ENCODE measurements around the gene MEGF10. TPM values are rescaled to one million over a fixed set of nuclear protein-coding genes. Genes with fewer than 3 reads are reported as not detected.

MEGF10 gene
- polyA plus RNA-seq, 1 donor from 2014 or later, result 0.05 TPM

DNA sequence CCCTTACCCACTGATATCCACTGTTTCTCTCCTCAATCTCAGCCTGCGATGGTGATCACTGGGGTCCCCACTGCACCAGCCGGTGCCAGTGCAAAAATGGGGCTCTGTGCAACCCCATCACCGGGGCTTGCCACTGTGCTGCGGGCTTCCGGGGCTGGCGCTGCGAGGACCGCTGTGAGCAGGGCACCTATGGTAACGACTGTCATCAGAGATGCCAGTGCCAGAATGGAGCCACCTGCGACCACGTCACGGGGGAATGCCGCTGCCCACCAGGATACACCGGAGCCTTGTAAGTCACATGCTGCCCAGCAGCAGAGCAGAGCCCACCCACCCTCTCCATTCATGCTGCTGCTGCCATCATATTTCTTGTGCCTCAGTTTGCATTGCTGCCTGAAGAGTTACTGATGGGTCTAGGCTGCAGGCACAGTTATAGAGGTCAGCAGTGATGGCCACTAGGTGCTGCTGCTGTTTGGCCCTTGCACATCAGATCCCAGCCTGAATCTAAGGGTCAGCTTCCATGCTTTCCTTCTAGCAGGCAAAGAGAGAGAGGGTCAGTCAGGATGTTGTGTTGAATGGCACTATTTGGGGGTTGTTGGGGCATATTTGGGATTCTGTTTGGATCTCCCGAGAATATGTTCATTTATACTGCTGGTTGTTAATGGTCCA, 106.0 kb downstream of the MEGF10 start:
- Histone ChIP-seq H3F3A (ENCODE audit: insufficient read depth, low read length, poor library complexity, severe bottlenecking) (no peaks in the 10 kb centered on the region), H3K79me2 (replicated peaks; ENCODE audit: insufficient read depth, low read length) (no peaks in the 10 kb centered on the region), H2AFZ (ENCODE audit: low read depth, low read length) (no peak overlapping the region), H3K4me3 (ENCODE audit: low read length) (no peak overlapping the region), H3K9me2 (ENCODE audit: insufficient read depth, low read length) (no peaks in the 10 kb centered on the region), H3K9ac (ENCODE audit: low read length) (no peak overlapping the region), H3K9me3 (ENCODE audit: low read length) (no peaks in the 10 kb centered on the region), H3K4me2 (ENCODE audit: low read length) (no peak overlapping the region), H3K27me3 (ENCODE audit: insufficient read depth, low read depth, low read length) (no peaks in the 10 kb centered on the region), H3K27ac (ENCODE audit: low read length) (no peak overlapping the region), H3K36me3 (ENCODE audit: insufficient read depth, low read length) (no peaks in the 10 kb centered on the region), H4K20me1 (ENCODE audit: insufficient read depth) (no peaks in the 10 kb centered on the region)
- no peak for TF ChIP-seq RAD21 (conservative IDR thresholded peaks at IDR 0.05)
- no peak for TF ChIP-seq EP300 (conservative IDR thresholded peaks at IDR 0.05; ENCODE audit: poor library complexity, severe bottlenecking)
- no peak for TF ChIP-seq EZH2 (IDR thresholded peaks at IDR 0.05; ENCODE audit: borderline replicate concordance, insufficient read depth, low read length, poor library complexity, severe bottlenecking)
- TF ChIP-seq, protein P1, sequence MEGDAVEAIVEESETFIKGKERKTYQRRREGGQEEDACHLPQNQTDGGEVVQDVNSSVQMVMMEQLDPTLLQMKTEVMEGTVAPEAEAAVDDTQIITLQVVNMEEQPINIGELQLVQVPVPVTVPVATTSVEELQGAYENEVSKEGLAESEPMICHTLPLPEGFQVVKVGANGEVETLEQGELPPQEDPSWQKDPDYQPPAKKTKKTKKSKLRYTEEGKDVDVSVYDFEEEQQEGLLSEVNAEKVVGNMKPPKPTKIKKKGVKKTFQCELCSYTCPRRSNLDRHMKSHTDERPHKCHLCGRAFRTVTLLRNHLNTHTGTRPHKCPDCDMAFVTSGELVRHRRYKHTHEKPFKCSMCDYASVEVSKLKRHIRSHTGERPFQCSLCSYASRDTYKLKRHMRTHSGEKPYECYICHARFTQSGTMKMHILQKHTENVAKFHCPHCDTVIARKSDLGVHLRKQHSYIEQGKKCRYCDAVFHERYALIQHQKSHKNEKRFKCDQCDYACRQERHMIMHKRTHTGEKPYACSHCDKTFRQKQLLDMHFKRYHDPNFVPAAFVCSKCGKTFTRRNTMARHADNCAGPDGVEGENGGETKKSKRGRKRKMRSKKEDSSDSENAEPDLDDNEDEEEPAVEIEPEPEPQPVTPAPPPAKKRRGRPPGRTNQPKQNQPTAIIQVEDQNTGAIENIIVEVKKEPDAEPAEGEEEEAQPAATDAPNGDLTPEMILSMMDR (IDR thresholded peaks at IDR 0.05; ENCODE audit: poor library complexity, severe bottlenecking), result no peak
- no peak for TF ChIP-seq MXI1 (conservative IDR thresholded peaks at IDR 0.05; ENCODE audit: poor library complexity, severe bottlenecking)
- TF ChIP-seq, protein P2, sequence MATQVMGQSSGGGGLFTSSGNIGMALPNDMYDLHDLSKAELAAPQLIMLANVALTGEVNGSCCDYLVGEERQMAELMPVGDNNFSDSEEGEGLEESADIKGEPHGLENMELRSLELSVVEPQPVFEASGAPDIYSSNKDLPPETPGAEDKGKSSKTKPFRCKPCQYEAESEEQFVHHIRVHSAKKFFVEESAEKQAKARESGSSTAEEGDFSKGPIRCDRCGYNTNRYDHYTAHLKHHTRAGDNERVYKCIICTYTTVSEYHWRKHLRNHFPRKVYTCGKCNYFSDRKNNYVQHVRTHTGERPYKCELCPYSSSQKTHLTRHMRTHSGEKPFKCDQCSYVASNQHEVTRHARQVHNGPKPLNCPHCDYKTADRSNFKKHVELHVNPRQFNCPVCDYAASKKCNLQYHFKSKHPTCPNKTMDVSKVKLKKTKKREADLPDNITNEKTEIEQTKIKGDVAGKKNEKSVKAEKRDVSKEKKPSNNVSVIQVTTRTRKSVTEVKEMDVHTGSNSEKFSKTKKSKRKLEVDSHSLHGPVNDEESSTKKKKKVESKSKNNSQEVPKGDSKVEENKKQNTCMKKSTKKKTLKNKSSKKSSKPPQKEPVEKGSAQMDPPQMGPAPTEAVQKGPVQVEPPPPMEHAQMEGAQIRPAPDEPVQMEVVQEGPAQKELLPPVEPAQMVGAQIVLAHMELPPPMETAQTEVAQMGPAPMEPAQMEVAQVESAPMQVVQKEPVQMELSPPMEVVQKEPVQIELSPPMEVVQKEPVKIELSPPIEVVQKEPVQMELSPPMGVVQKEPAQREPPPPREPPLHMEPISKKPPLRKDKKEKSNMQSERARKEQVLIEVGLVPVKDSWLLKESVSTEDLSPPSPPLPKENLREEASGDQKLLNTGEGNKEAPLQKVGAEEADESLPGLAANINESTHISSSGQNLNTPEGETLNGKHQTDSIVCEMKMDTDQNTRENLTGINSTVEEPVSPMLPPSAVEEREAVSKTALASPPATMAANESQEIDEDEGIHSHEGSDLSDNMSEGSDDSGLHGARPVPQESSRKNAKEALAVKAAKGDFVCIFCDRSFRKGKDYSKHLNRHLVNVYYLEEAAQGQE (IDR thresholded peaks at IDR 0.05; ENCODE audit: borderline replicate concordance), result no peak
- no peak for TF ChIP-seq POLR2AphosphoS5 (IDR thresholded peaks at IDR 0.05)
- TF ChIP-seq TAF1 (IDR thresholded peaks at IDR 0.05; ENCODE audit: low read depth), result no peak
- no peak for TF ChIP-seq SMC3 (conservative IDR thresholded peaks at IDR 0.05; ENCODE audit: poor library complexity)

DNA sequence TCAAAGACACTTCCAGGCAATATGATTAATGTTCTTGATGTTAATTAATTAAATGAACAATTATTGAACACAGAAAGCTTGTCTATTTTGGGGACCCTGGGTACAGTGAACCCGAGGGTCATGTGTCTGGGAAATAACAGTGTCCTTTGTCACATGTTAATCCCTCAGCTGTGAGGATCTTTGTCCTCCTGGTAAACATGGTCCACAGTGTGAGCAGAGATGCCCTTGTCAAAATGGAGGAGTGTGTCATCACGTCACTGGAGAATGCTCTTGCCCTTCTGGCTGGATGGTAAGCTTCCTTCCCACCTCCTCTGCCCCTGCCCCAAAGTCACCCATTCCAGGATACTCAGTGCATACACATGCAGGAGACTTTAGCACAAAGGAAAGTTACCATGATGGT, 107.9 kb downstream of the MEGF10 start:
- no peak for TF ChIP-seq EZH2 (IDR thresholded peaks at IDR 0.05; ENCODE audit: borderline replicate concordance, insufficient read depth, low read length, poor library complexity, severe bottlenecking)
- H3K9ac ChIP-seq (ENCODE audit: low read length), result no peak overlapping the region
- H3K27me3 ChIP-seq (ENCODE audit: insufficient read depth, low read depth, low read length), result no peaks in the 10 kb centered on the region
- no peaks in the 10 kb centered on the region for H3K36me3 ChIP-seq (ENCODE audit: insufficient read depth, low read length)
- no peak overlapping the region for H3K27ac ChIP-seq (ENCODE audit: low read length)
- no peaks in the 10 kb centered on the region for H3F3A ChIP-seq (ENCODE audit: insufficient read depth, low read length, poor library complexity, severe bottlenecking)
- no peaks in the 10 kb centered on the region for H3K9me2 ChIP-seq (ENCODE audit: insufficient read depth, low read length)
- H2AFZ ChIP-seq (ENCODE audit: low read depth, low read length), result no peak overlapping the region
- no peak overlapping the region for H3K4me2 ChIP-seq (ENCODE audit: low read length)
- H3K9me3 ChIP-seq (ENCODE audit: low read length), result no peaks in the 10 kb centered on the region
- no peak overlapping the region for H3K4me3 ChIP-seq (ENCODE audit: low read length)
- no peaks in the 10 kb centered on the region for H3K79me2 ChIP-seq (replicated peaks; ENCODE audit: insufficient read depth, low read length)
- no peaks in the 10 kb centered on the region for H4K20me1 ChIP-seq (ENCODE audit: insufficient read depth)

Data from neural cell (in vitro differentiated cells).